ENCODE data around the gene KMT5C.

Gene KMT5C

DNA sequence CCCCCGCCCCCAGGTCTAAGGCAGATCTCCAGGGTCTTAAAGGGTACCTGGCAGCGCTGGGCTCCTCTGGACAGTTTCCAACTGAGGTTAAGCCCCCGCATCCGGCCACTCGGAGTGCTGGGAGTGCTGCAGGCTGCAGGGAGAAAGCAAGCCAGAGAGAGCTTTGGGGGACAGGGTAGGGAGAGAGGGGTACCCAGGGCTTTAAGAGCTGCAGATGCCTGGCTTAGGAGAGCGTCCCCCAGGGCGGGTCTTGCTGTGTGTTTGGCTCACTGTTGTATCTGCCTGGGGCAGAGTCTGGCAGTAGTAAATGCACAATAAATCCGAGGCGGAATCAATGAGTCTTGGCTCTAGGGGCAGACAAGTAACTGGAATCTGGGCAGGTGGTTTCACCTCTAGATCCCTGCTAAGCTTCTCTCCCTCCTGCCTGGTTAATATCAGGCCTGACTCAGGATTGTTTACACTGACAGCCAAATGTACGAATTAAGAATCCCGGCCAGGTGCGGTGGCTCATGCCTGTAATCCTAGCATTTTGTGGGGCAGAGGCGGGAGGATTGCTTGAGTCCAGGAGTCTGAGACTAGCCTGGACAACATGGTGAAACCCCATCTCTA is 15.6 kb downstream of the KMT5C start:
- H2BK120ac ChIP-seq (ENCODE audit: low read depth, low read length) = no peak overlapping the region
- no peak overlapping the region for H2AK5ac ChIP-seq (ENCODE audit: low read length, severe bottlenecking)
- no peak overlapping the region for H2BK15ac ChIP-seq (ENCODE audit: low read depth, poor library complexity, severe bottlenecking)
- peaks cover 24% of the 10 kb centered on the region for H3K4me1 ChIP-seq (ENCODE audit: control insufficient read depth, insufficient read depth, low read depth, low read length)
- no peak overlapping the region for H2AFZ ChIP-seq (ENCODE audit: low read depth, low read length)
- DNase-seq = no peak
- WGBS = 54% methylated on average over 12 of the region's 13 CpGs
- H3K18ac ChIP-seq (ENCODE audit: low read depth in 1 of 2, low read length in 2 of 2) = no peak overlapping the region
- H3K36me3 ChIP-seq (ENCODE audit: control insufficient read depth in 1 of 2, insufficient read depth in 2 of 2, low read depth in 1 of 2, low read length in 2 of 2) = peaks cover 0 to 3% of the 10 kb centered on the region in 2 experiments
- H3K9ac ChIP-seq (ENCODE audit: low read length) = no peak overlapping the region
- no peak overlapping the region for H4K8ac ChIP-seq (ENCODE audit: low read length)
- no peak overlapping the region for H3K27ac ChIP-seq (ENCODE audit: low read length, poor library complexity, severe bottlenecking)
- H2BK5ac ChIP-seq (ENCODE audit: low read depth, low read length, poor library complexity, severe bottlenecking) = no peak overlapping the region
- peaks cover 49 to 68% of the 10 kb centered on the region in 2 experiments for H3K27me3 ChIP-seq (ENCODE audit: control insufficient read depth in 1 of 2, insufficient read depth in 1 of 2, low read length in 2 of 2)
- H2BK12ac ChIP-seq (ENCODE audit: low read length in 2 of 2) = no peak overlapping the region
- H3K4ac ChIP-seq (ENCODE audit: low read depth in 1 of 2, low read length in 2 of 2) = no peak overlapping the region
- no peaks in the 10 kb centered on the region for H3K9me3 ChIP-seq (ENCODE audit: control insufficient read depth, low read length)
- H3K79me1 ChIP-seq (replicated peaks; ENCODE audit: low read length, poor library complexity, severe bottlenecking) = no peaks in the 10 kb centered on the region
- no peak overlapping the region for H3K23ac ChIP-seq (ENCODE audit: low read length in 2 of 2)
- no peak overlapping the region for H3K4me3 ChIP-seq (ENCODE audit: insufficient read depth in 1 of 2, low read depth in 1 of 2, low read length in 2 of 2)
- H3K4me2 ChIP-seq (ENCODE audit: low read length, poor library complexity, severe bottlenecking) = no peak overlapping the region
- no peak overlapping the region for H3K14ac ChIP-seq (ENCODE audit: low read length in 2 of 2)
- no peak overlapping the region for H4K91ac ChIP-seq (ENCODE audit: low read length)

- Histone ChIP-seq H3K4ac (ENCODE audit: low read depth in 1 of 2, low read length in 2 of 2) (no peak overlapping the region), H3K4me2 (ENCODE audit: low read length, poor library complexity, severe bottlenecking) (no peak overlapping the region), H3K9me3 (ENCODE audit: control insufficient read depth, low read length) (no peaks in the 10 kb centered on the region), H2BK12ac (ENCODE audit: low read length in 2 of 2) (no peak overlapping the region), H4K8ac (ENCODE audit: low read length) (no peak overlapping the region), H2BK5ac (ENCODE audit: low read depth, low read length, poor library complexity, severe bottlenecking) (no peak overlapping the region), H3K79me1 (replicated peaks; ENCODE audit: low read length, poor library complexity, severe bottlenecking) (no peaks in the 10 kb centered on the region), H3K27ac (ENCODE audit: low read length, poor library complexity, severe bottlenecking) (no peak overlapping the region), H3K18ac (ENCODE audit: low read depth in 1 of 2, low read length in 2 of 2) (no peak overlapping the region), H3K23ac (ENCODE audit: low read length in 2 of 2) (no peak overlapping the region), H3K4me3 (ENCODE audit: insufficient read depth in 1 of 2, low read depth in 1 of 2, low read length in 2 of 2) (no peak overlapping the region), H2BK120ac (ENCODE audit: low read depth, low read length) (no peak overlapping the region), H3K4me1 (ENCODE audit: control insufficient read depth, insufficient read depth, low read depth, low read length) (peaks cover 24% of the 10 kb centered on the region), H3K36me3 (ENCODE audit: control insufficient read depth in 1 of 2, insufficient read depth in 2 of 2, low read depth in 1 of 2, low read length in 2 of 2) (peaks cover 0 to 3% of the 10 kb centered on the region in 2 experiments), H4K91ac (ENCODE audit: low read length) (no peak overlapping the region), H2BK15ac (ENCODE audit: low read depth, poor library complexity, severe bottlenecking) (no peak overlapping the region), H3K14ac (ENCODE audit: low read length in 2 of 2) (no peak overlapping the region), H3K27me3 (ENCODE audit: control insufficient read depth in 1 of 2, insufficient read depth in 1 of 2, low read length in 2 of 2) (peaks cover 27 to 38% of the 10 kb centered on the region in 2 experiments), H3K9ac (ENCODE audit: low read length) (no peak overlapping the region), H2AFZ (ENCODE audit: low read depth, low read length) (no peak overlapping the region), H2AK5ac (ENCODE audit: low read length, severe bottlenecking) (no peak overlapping the region)
- WGBS = 85% methylated on average over 19 of the region's 19 CpGs
- no peak for DNase-seq
Measured at GRCh38 chr19:55358493-55358892, 18.8 kb downstream of the KMT5C start.

- H3K27ac ChIP-seq (ENCODE audit: low read length, poor library complexity, severe bottlenecking) = no peak overlapping the region
- H2BK12ac ChIP-seq (ENCODE audit: low read length in 2 of 2) = no peak overlapping the region
- no peak overlapping the region for H3K4me2 ChIP-seq (ENCODE audit: low read length, poor library complexity, severe bottlenecking)
- H2AFZ ChIP-seq (ENCODE audit: low read depth, low read length) = no peak overlapping the region
- no peak overlapping the region for H2BK15ac ChIP-seq (ENCODE audit: low read depth, poor library complexity, severe bottlenecking)
- no peak overlapping the region for H3K18ac ChIP-seq (ENCODE audit: low read depth in 1 of 2, low read length in 2 of 2)
- H2BK120ac ChIP-seq (ENCODE audit: low read depth, low read length) = no peak overlapping the region
- H2BK5ac ChIP-seq (ENCODE audit: low read depth, low read length, poor library complexity, severe bottlenecking) = no peak overlapping the region
- peaks cover 0 to 3% of the 10 kb centered on the region in 2 experiments for H3K36me3 ChIP-seq (ENCODE audit: control insufficient read depth in 1 of 2, insufficient read depth in 2 of 2, low read depth in 1 of 2, low read length in 2 of 2)
- no peak for DNase-seq
- 91% methylated on average over 31 of the region's 32 CpGs for WGBS
- no peak overlapping the region for H3K4ac ChIP-seq (ENCODE audit: low read depth in 1 of 2, low read length in 2 of 2)
- H3K27me3 ChIP-seq (ENCODE audit: control insufficient read depth in 1 of 2, insufficient read depth in 1 of 2, low read length in 2 of 2) = peaks cover 22 to 32% of the 10 kb centered on the region in 2 experiments
- H3K14ac ChIP-seq (ENCODE audit: low read length in 2 of 2) = no peak overlapping the region
- H3K23ac ChIP-seq (ENCODE audit: low read length in 2 of 2) = no peak overlapping the region
- no peak overlapping the region for H4K8ac ChIP-seq (ENCODE audit: low read length)
- H2AK5ac ChIP-seq (ENCODE audit: low read length, severe bottlenecking) = no peak overlapping the region
- no peak overlapping the region for H3K9ac ChIP-seq (ENCODE audit: low read length)
- no peaks in the 10 kb centered on the region for H3K79me1 ChIP-seq (replicated peaks; ENCODE audit: low read length, poor library complexity, severe bottlenecking)
- H3K4me3 ChIP-seq (ENCODE audit: insufficient read depth in 1 of 2, low read depth in 1 of 2, low read length in 2 of 2) = no peak overlapping the region
- no peak overlapping the region for H4K91ac ChIP-seq (ENCODE audit: low read length)
- no peaks in the 10 kb centered on the region for H3K9me3 ChIP-seq (ENCODE audit: control insufficient read depth, low read length)
- H3K4me1 ChIP-seq (ENCODE audit: control insufficient read depth, insufficient read depth, low read depth, low read length) = peaks cover 23% of the 10 kb centered on the region
Measured at GRCh38 chr19:55358943-55359908, 19.6 kb downstream of the KMT5C start.

GRCh38 chr19:55360902-55361301 is 21.2 kb downstream of the KMT5C start:
- H4K8ac ChIP-seq (ENCODE audit: low read length) = no peak overlapping the region
- no peak for DNase-seq
- no peak overlapping the region for H2BK5ac ChIP-seq (ENCODE audit: low read depth, low read length, poor library complexity, severe bottlenecking)
- no peak overlapping the region for H2AK5ac ChIP-seq (ENCODE audit: low read length, severe bottlenecking)
- H2BK15ac ChIP-seq (ENCODE audit: low read depth, poor library complexity, severe bottlenecking) = no peak overlapping the region
- H3K27ac ChIP-seq (ENCODE audit: low read length, poor library complexity, severe bottlenecking) = no peak overlapping the region
- H3K27me3 ChIP-seq (ENCODE audit: control insufficient read depth in 1 of 2, insufficient read depth in 1 of 2, low read length in 2 of 2) = peaks cover 12 to 21% of the 10 kb centered on the region in 2 experiments
- no peak overlapping the region for H4K91ac ChIP-seq (ENCODE audit: low read length)
- no peak overlapping the region for H3K14ac ChIP-seq (ENCODE audit: low read length in 2 of 2)
- no peak overlapping the region for H2BK120ac ChIP-seq (ENCODE audit: low read depth, low read length)
- peaks cover 20% of the 10 kb centered on the region for H3K4me1 ChIP-seq (ENCODE audit: control insufficient read depth, insufficient read depth, low read depth, low read length)
- H3K4ac ChIP-seq (ENCODE audit: low read depth in 1 of 2, low read length in 2 of 2) = no peak overlapping the region
- no peak overlapping the region for H3K9ac ChIP-seq (ENCODE audit: low read length)
- H3K18ac ChIP-seq (ENCODE audit: low read depth in 1 of 2, low read length in 2 of 2) = no peak overlapping the region
- H3K9me3 ChIP-seq (ENCODE audit: control insufficient read depth, low read length) = no peaks in the 10 kb centered on the region
- H3K79me1 ChIP-seq (replicated peaks; ENCODE audit: low read length, poor library complexity, severe bottlenecking) = no peaks in the 10 kb centered on the region
- 93% methylated on average over 14 of the region's 16 CpGs for WGBS
- H3K4me2 ChIP-seq (ENCODE audit: low read length, poor library complexity, severe bottlenecking) = no peak overlapping the region
- H3K36me3 ChIP-seq (ENCODE audit: control insufficient read depth in 1 of 2, insufficient read depth in 2 of 2, low read depth in 1 of 2, low read length in 2 of 2) = peaks cover 0 to 15% of the 10 kb centered on the region in 2 experiments
- H2BK12ac ChIP-seq (ENCODE audit: low read length in 2 of 2) = no peak overlapping the region
- no peak overlapping the region for H3K4me3 ChIP-seq (ENCODE audit: insufficient read depth in 1 of 2, low read depth in 1 of 2, low read length in 2 of 2)
- H2AFZ ChIP-seq (ENCODE audit: low read depth, low read length) = no peak overlapping the region
- no peak overlapping the region for H3K23ac ChIP-seq (ENCODE audit: low read length in 2 of 2)

Data from mesenchymal stem cell (in vitro differentiated cells and primary cell).